CD4-positive, alpha-beta T cell (primary cell): ENCODE data around the gene SEMA3F. TPM values are rescaled to one million over a fixed set of nuclear protein-coding genes. Genes with fewer than 3 reads are reported as not detected.

ENCODE experiments used
- ATAC-seq: fragments of 200-7000 bp; cut with Tn5 transposase; one replicate; pipeline ENCODE4 v1.10.0; 2022; ENCODE audit warnings: mild to moderate bottlenecking; ENCODE audit not compliant: poor library complexity
- CTCF ChIA-PET: fragments of 350-600 bp; sonication (Branson Sonifier 250); formaldehyde crosslinking; loops from one replicate; lab custom pipeline; 2021; ENCODE audit warnings: antibody characterized with exemption, inconsistent platforms; lab: Charles Lee
- POLR2A ChIA-PET: fragments of 350-600 bp; sonication (Branson Sonifier 250); formaldehyde crosslinking; loops from one replicate; lab custom pipeline; 2021; ENCODE audit warnings: antibody characterized with exemption, inconsistent platforms; lab: Charles Lee
- DNase-seq, 14 experiments: peaks; one replicate each; pipeline ENCODE4 v3.0.0-alpha.2; 2013 to 2020; ENCODE audit warnings: mixed read lengths in 2 of 14
- H3K27ac ChIP-seq, 2 donors: one replicate each; pipeline versions ENCODE4 v1.5.1 to v1.7.0; 2013; ENCODE audit warnings: low read length in 2 of 2, low read depth in 1 of 2, mild to moderate bottlenecking in 1 of 2
- H3K27me3 ChIP-seq, 2 experiments: 1 replicate in 1 of 2; 2 replicates in 1 of 2; pipeline versions ENCODE4 v1.6.1 to v1.7.0; 2013; ENCODE audit warnings: low read length in 2 of 2, control low read depth in 1 of 2, mild to moderate bottlenecking in 1 of 2, moderate library complexity in 1 of 2; ENCODE audit not compliant: insufficient read depth in 2 of 2, control insufficient read depth in 1 of 2
- H3K36me3 ChIP-seq: one replicate; pipeline ENCODE4 v1.6.1; 2013; ENCODE audit warnings: low read length, control low read depth; ENCODE audit not compliant: insufficient read depth
- H3K4me1 ChIP-seq: one replicate; pipeline ENCODE4 v1.6.1; 2013; ENCODE audit warnings: low read length, control low read depth; ENCODE audit not compliant: insufficient read depth
- H3K4me3 ChIP-seq: one replicate; pipeline ENCODE4 v1.5.1; 2013; ENCODE audit warnings: mild to moderate bottlenecking, low read length, moderate library complexity
- H3K9me3 ChIP-seq, 2 experiments: 1 replicate in 1 of 2; 2 replicates in 1 of 2; pipeline versions ENCODE4 v1.6.1 to v1.7.0; 2013; ENCODE audit warnings: low read length in 2 of 2, mild to moderate bottlenecking in 2 of 2, control low read depth in 1 of 2, moderate library complexity in 1 of 2; ENCODE audit not compliant: control insufficient read depth in 1 of 2, insufficient read depth in 1 of 2
- H3K27ac Mint-ChIP-seq: one replicate; pipeline ENCODE4 v1.8.0; 2020; ENCODE audit warnings: mixed read lengths
- H3K27me3 Mint-ChIP-seq: one replicate; pipeline ENCODE4 v1.8.0; 2021; ENCODE audit warnings: mixed read lengths
- H3K36me3 Mint-ChIP-seq: one replicate; pipeline ENCODE4 v1.8.0; 2021; ENCODE audit warnings: low read depth, mixed read lengths
- H3K4me1 Mint-ChIP-seq: one replicate; pipeline ENCODE4 v1.8.0; 2021; ENCODE audit warnings: low read depth, mixed read lengths
- H3K4me3 Mint-ChIP-seq: one replicate; pipeline ENCODE4 v1.8.0; 2020; ENCODE audit warnings: mild to moderate bottlenecking, mixed read lengths
- H3K9me3 Mint-ChIP-seq: one replicate; pipeline ENCODE4 v1.8.0; 2020; ENCODE audit warnings: mixed read lengths
- intact Hi-C, 2 experiments: fragments of 100-400 bp; cut with DNase I in 1 of 2; cut with micrococcal nuclease in 1 of 2; formaldehyde crosslinking; loops; one replicate each; pipeline versions ENCODE4 v1.15.1 to v1.9.0; 2023 to 2025; cut with DNase I, micrococcal nuclease
- total RNA-seq, 174 experiments: library from RNA in 2 of 174; stranded (reverse) in 2 of 174; gene quantifications; one replicate each; pipeline ENCODE4 v1.2.3 and lab custom pipeline; 2021 to 2026
- TF ChIP-seq, protein P1 (sequence below): fragments of 200-600 bp; IDR thresholded peaks from one replicate; pipeline ENCODE4 v1.8.0; 2022; ENCODE audit warnings: antibody characterized with exemption, mild to moderate bottlenecking

The SEMA3F gene
- total RNA-seq, 2 experiments from 2014 or later: 0.22 to 1.1 TPM

DNA sequence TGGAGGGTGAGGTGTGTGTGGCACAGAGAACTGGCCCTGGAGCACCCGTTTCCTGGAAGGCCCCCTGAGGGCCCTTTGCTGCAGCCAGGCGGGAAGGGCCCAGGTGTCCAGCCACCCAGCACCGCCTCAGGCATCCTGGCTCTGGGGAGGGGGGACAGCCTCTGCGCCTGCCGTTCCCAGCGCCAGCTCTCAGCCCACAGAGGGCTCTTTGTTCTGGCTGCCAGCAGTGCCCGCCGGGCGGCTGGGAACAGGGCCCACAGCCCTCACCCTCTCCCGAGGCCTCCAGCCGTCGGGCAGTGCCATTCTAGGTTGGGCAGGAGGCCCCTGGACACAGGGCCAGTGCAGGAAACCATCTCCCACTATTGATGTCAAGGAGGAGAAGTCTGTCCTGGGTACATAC, 58.2 kb downstream of the SEMA3F start:
- H3K9me3 ChIP-seq: no peaks in the 10 kb centered on the region
- no peaks in the 10 kb centered on the region for H3K9me3 Mint-ChIP-seq
- POLR2A ChIA-PET: no interaction called here
- no peak overlapping the region for H3K4me3 Mint-ChIP-seq
- H3K27ac ChIP-seq: no peak overlapping the region
- no peaks in the 10 kb centered on the region for H3K27me3 ChIP-seq
- H3K36me3 ChIP-seq: no peaks in the 10 kb centered on the region
- peaks cover 5% of the 10 kb centered on the region for H3K27me3 Mint-ChIP-seq
- DNase-seq: no peak
- H3K4me1 ChIP-seq: no peaks in the 10 kb centered on the region
- H3K4me1 Mint-ChIP-seq: no peaks in the 10 kb centered on the region
- TF ChIP-seq, protein P1, sequence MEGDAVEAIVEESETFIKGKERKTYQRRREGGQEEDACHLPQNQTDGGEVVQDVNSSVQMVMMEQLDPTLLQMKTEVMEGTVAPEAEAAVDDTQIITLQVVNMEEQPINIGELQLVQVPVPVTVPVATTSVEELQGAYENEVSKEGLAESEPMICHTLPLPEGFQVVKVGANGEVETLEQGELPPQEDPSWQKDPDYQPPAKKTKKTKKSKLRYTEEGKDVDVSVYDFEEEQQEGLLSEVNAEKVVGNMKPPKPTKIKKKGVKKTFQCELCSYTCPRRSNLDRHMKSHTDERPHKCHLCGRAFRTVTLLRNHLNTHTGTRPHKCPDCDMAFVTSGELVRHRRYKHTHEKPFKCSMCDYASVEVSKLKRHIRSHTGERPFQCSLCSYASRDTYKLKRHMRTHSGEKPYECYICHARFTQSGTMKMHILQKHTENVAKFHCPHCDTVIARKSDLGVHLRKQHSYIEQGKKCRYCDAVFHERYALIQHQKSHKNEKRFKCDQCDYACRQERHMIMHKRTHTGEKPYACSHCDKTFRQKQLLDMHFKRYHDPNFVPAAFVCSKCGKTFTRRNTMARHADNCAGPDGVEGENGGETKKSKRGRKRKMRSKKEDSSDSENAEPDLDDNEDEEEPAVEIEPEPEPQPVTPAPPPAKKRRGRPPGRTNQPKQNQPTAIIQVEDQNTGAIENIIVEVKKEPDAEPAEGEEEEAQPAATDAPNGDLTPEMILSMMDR: no peak
- intact Hi-C loops: no loop called here
- no peak overlapping the region for H3K27ac Mint-ChIP-seq
- CTCF ChIA-PET: no interaction called here
- no peaks in the 10 kb centered on the region for H3K36me3 Mint-ChIP-seq
- no peak for ATAC-seq
- no peak overlapping the region for H3K4me3 ChIP-seq

DNA sequence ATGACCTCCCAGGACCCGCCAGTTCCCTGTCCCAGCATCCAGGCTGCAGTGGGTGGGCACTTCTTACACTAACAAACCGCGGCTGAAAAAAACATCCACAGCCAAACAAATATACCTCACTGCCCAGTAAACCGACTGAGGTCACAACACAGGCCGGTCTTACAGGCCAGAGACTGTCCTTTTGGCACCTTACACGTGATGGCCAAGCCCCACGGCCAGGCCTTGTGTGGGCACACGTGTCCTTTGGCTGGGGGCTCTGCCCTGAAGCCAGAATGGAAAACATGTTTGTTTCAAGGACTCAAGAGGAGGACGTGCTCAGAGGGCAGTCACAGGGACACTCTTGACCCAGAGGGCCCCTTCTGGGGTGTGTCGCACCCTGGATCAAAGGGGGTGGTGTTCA, 59.7 kb downstream of the SEMA3F start:
- POLR2A ChIA-PET: no interaction called here
- CTCF ChIA-PET: interaction anchor here (0.8 kb wide), 1 partner anchor 11 kb away, joined by 3 read pairs; no protein-coding TSS in a partner anchor
- Mint-ChIP-seq H3K27me3 (no peaks in the 10 kb centered on the region), H3K9me3 (no peaks in the 10 kb centered on the region), H3K36me3 (no peaks in the 10 kb centered on the region), H3K27ac (no peak overlapping the region), H3K4me1 (no peaks in the 10 kb centered on the region), H3K4me3 (no peak overlapping the region)
- H3K36me3 ChIP-seq: no peaks in the 10 kb centered on the region
- TF ChIP-seq, protein P1: no peak
- H3K4me1 ChIP-seq: no peaks in the 10 kb centered on the region
- intact Hi-C loops: no loop called here
- H3K9me3 ChIP-seq: no peaks in the 10 kb centered on the region
- ATAC-seq (no peak), DNase-seq (no peak)
- H3K27ac ChIP-seq: no peak overlapping the region
- no peaks in the 10 kb centered on the region for H3K27me3 ChIP-seq
- no peak overlapping the region for H3K4me3 ChIP-seq

DNA sequence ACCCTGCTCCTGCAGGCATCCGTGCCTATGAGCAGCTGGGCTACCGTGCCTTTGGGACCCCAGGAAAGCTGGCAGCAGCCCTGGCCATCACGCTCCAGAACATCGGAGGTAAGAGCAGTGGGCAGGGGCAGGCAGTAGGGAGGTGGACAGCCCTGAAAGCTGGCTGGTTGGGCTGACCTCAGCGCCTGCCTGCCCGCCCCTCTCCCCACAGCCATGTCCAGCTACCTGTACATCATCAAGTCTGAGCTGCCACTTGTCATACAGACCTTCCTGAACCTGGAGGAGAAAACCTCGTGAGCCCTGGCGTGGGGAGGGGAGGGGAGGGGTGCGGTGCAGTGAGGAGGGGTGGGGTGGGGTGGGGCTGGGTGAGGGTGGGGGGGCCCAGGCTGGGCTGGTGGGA, 60.4 kb downstream of the SEMA3F start:
- H3K27ac Mint-ChIP-seq: no peak overlapping the region
- H3K36me3 Mint-ChIP-seq: no peaks in the 10 kb centered on the region
- ChIA-PET POLR2A (no interaction called here), CTCF (interaction anchor here (1.7 kb wide), 1 partner anchor 21 kb away, joined by 4 read pairs; no protein-coding TSS in a partner anchor)
- H3K4me1 Mint-ChIP-seq: no peaks in the 10 kb centered on the region
- peaks cover under 1% of the 10 kb centered on the region for H3K4me1 ChIP-seq
- ATAC-seq: no peak
- H3K9me3 Mint-ChIP-seq: no peaks in the 10 kb centered on the region
- H3K4me3 Mint-ChIP-seq: no peak overlapping the region
- H3K4me3 ChIP-seq: no peak overlapping the region
- H3K27me3 ChIP-seq: no peaks in the 10 kb centered on the region
- H3K9me3 ChIP-seq: no peaks in the 10 kb centered on the region
- DNase-seq: no peak
- TF ChIP-seq, protein P1: no peak
- no peaks in the 10 kb centered on the region for H3K36me3 ChIP-seq
- no peak overlapping the region for H3K27ac ChIP-seq
- H3K27me3 Mint-ChIP-seq: no peaks in the 10 kb centered on the region
- intact Hi-C loops: no loop called here
